Panc1 (cell line): Measurements from ENCODE around the gene UXS1.
"Not testable (repeated sequence)": the region's sequence is repeated elsewhere in the genome, so short reads cannot be mapped to it uniquely, and the experiment has no call there.

ENCODE experiments used
- CTCF ChIP-seq: fragments of 450-650 bp; IDR thresholded peaks from 2 replicates; pipeline ENCODE4 v1.5.1; 2017; ENCODE audit warnings: mild to moderate bottlenecking
- POLR2AphosphoS5 ChIP-seq: IDR thresholded peaks from 2 replicates; pipeline ENCODE4 v1.6.1; 2012; ENCODE audit warnings: mild to moderate bottlenecking, low read depth, low read length, moderate library complexity
- TCF7L2 ChIP-seq: IDR thresholded peaks from 2 replicates; pipeline ENCODE4 v1.6.1; 2011; ENCODE audit warnings: mild to moderate bottlenecking, low read depth, low read length, inconsistent platforms

- TF ChIP-seq TCF7L2, CTCF, POLR2AphosphoS5: not testable (repeated sequence)
Observed at GRCh38 chr2:106222057-106222456, 28.0 kb upstream of the UXS1 start.
